Right lobe of liver (tissue), 6 donors: ENCODE data around the gene AOX1. TPM values are rescaled to one million over a fixed set of nuclear protein-coding genes. Genes with fewer than 3 reads are reported as not detected.
A peak's percentile ranks its signal among the peaks of the same experiment; 100 is the strongest.

ENCODE experiments used
- ATAC-seq, 4 donors: fragments of 200-7000 bp; cut with Tn5 transposase; one replicate each; pipeline ENCODE4 v1.9.1; 2020; ENCODE audit warnings: mild to moderate bottlenecking in 4 of 4, moderate library complexity in 4 of 4
- DNase-seq, 3 donors: peaks; one replicate each; pipeline ENCODE4 v3.0.0-alpha.2; 2020
- H3K27ac ChIP-seq, 3 donors: fragments of 200-600 bp; one replicate each; pipeline ENCODE4 v1.8.0; 2022
- H3K27me3 ChIP-seq, 2 donors: fragments of 200-600 bp; one replicate each; pipeline ENCODE4 v1.8.0; 2022
- H3K36me3 ChIP-seq, 4 donors: fragments of 200-600 bp; sonication (generic) in 1 of 4; one replicate each; pipeline versions ENCODE4 v1.5.1 to v1.8.0; 2017 to 2022; ENCODE audit warnings: control low read depth in 1 of 4
- H3K4me1 ChIP-seq, 4 donors: fragments of 200-600 bp; sonication (generic) in 1 of 4; one replicate each; pipeline versions ENCODE4 v1.5.1 to v1.8.0; 2017 to 2022; ENCODE audit warnings: control low read depth in 1 of 4
- H3K4me3 ChIP-seq, 3 donors: fragments of 200-600 bp; one replicate each; pipeline ENCODE4 v1.8.0; 2022
- H3K9me3 ChIP-seq, 4 donors: fragments of 200-600 bp; sonication (generic) in 1 of 4; one replicate each; pipeline versions ENCODE4 v1.5.1 to v1.8.0; 2017 to 2022; ENCODE audit warnings: control low read depth in 1 of 4
- POLR2A ChIP-seq: fragments of 450-650 bp; IDR thresholded peaks from one replicate; pipeline ENCODE4 v1.6.1; 2017; ENCODE audit warnings: antibody characterized with exemption, mild to moderate bottlenecking
- WGBS: methylation state at CpG from one replicate; pipeline ENCODE4 v1.1.6; 2018; ENCODE audit warnings: low coverage, low lambda C conversion rate; ENCODE audit not compliant: insufficient coverage; ENCODE audit errors: missing lambda C conversion rate; 5-methylcytosine and 5-hydroxymethylcytosine counted together
- intact Hi-C, 2 donors: fragments of 100-400 bp; cut with DNase I; formaldehyde crosslinking; loops; one replicate each; pipeline versions ENCODE4 v1.11.2 to v1.14.1; 2022
- total RNA-seq, 6 experiments: library from RNA; depleted of rRNA in 2 of 6; stranded (reverse); fragments of >200 nt in 2 of 6; fragmentation: NEBNext Ultra II Directional in 3 of 6; extraction: Animal tissue kit (Norgen Biotek cat#: 25700) in 3 of 6; gene quantifications; one replicate each; pipeline versions ENCODE4 v1.1.0 to v1.2.4, GENCODE V29; 2016 to 2023
- TF ChIP-seq, protein P1 (sequence below), 4 donors: fragments of 200-600 bp in 3 of 4; fragments of 450-650 bp in 1 of 4; IDR thresholded peaks; one replicate each; pipeline versions ENCODE4 v1.5.1 to v1.8.0; 2016 to 2022; ENCODE audit warnings: antibody characterized with exemption in 4 of 4, mild to moderate bottlenecking in 2 of 4
- donor health status: DM: no; HTN: yes; CAD: no.
- donor health status: DM: no; HTN: no; CAD: no.
- donor health status: DM: no; HTN: no; CAD: no.
- donor health status: DM: no; HTN: yes; CAD: no.
- donor health status: DM: no; HTN: yes; CAD: no.

The AOX1 gene
- total RNA-seq, 6 experiments from 2014 or later = 524 to 1,747 (median 931) TPM

DNA sequence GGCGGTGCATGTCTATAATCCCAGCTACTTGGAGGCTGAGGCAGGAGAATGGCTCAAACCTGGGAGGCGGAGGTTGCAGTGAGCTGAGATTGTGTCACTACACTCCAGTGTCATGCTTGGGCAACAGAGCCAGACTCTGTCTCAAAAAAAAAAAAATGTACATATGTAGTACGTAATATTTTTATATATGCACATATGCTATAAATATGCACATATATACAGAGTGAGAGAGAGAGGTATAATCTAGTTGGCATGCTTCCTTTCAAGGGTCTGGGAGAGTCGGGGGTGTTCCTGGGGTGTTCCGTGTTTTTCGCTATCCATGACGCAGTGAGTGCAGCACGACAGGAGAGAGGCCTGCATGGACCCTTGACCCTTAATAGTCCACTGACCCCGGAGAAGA lies 83.5 kb downstream of the AOX1 start:
- WGBS = 86% methylated on average over 9 of the region's 9 CpGs
- intact Hi-C loops = no loop called here

DNA sequence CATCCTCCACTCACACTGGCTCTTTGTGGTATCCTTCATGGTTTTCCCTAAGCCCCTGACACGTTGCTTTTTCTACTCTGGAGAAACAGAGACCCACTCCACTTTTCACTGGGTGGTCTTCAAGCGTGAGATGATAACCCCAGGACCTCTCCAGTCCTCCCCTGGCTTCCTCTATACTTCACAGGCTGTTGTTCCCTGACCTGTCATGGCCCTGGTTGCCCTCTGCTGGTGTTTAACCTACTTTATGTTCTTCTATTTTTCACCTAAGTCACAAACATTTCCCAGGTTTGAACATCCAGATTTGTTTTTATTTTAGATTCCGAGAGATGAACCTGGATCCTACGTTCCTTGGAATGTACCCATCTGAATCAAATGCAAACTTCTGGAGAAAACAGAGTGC lies 84.5 kb downstream of the AOX1 start:
- DNase-seq = no peak
- 65% methylated on average over 4 of the region's 4 CpGs for WGBS

More for the DNA sequence above, 83.5 kb downstream of the AOX1 start:
- Histone ChIP-seq H3K4me3 (no peak overlapping the region), H3K9me3 (no peaks in the 10 kb centered on the region), H3K36me3 (peaks cover 0 to 75% (median 36%) of the 10 kb centered on the region in 4 donors), H3K27me3 (no peaks in the 10 kb centered on the region), H3K4me1 (peaks cover 0 to 14% (median 0%) of the 10 kb centered on the region in 4 donors), H3K27ac (no peak overlapping the region)
- DNase-seq (no peak), ATAC-seq (no peak)
- TF ChIP-seq, protein P1, sequence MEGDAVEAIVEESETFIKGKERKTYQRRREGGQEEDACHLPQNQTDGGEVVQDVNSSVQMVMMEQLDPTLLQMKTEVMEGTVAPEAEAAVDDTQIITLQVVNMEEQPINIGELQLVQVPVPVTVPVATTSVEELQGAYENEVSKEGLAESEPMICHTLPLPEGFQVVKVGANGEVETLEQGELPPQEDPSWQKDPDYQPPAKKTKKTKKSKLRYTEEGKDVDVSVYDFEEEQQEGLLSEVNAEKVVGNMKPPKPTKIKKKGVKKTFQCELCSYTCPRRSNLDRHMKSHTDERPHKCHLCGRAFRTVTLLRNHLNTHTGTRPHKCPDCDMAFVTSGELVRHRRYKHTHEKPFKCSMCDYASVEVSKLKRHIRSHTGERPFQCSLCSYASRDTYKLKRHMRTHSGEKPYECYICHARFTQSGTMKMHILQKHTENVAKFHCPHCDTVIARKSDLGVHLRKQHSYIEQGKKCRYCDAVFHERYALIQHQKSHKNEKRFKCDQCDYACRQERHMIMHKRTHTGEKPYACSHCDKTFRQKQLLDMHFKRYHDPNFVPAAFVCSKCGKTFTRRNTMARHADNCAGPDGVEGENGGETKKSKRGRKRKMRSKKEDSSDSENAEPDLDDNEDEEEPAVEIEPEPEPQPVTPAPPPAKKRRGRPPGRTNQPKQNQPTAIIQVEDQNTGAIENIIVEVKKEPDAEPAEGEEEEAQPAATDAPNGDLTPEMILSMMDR (IDR thresholded peaks at IDR 0.05) = no peak
- TF ChIP-seq POLR2A = no peak

DNA sequence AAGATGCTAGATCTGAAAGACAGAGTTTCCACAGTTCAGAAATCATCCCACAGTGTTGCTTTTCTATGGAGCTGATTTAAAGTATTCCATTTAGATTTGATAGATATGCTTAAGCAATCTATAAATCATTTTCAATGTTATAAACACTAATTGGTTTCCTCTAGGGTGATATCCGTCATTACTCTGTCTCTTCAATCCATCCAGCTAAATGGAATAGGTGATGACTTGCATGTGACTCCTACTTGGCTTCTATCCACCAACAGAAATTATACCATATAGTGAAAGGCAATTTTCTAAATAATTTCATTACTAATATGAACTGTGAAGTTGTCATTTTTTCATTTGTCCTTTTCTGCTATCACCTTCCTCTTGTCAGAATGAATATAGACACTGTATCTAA lies 84.9 kb downstream of the AOX1 start:
- TF ChIP-seq POLR2A = no peak
- TF ChIP-seq, protein P1 (IDR thresholded peaks at IDR 0.05) = no peak
- ATAC-seq (no peak), DNase-seq (no peak)
- intact Hi-C loops = no loop called here
- no peak overlapping the region for H3K4me3 ChIP-seq
- no peaks in the 10 kb centered on the region for H3K27me3 ChIP-seq
- no peak overlapping the region for H3K27ac ChIP-seq
- peaks cover 0 to 22% (median 0%) of the 10 kb centered on the region in 4 donors for H3K4me1 ChIP-seq
- WGBS = 81% methylated on average over 1 of the region's 1 CpG
- H3K36me3 ChIP-seq = peaks cover 0 to 60% (median 29%) of the 10 kb centered on the region in 4 donors
- no peaks in the 10 kb centered on the region for H3K9me3 ChIP-seq

More for the DNA sequence above, 84.5 kb downstream of the AOX1 start:
- intact Hi-C loops = no loop called here
- TF ChIP-seq, protein P1 (IDR thresholded peaks at IDR 0.05) = no peak
- no peak for TF ChIP-seq POLR2A
- Histone ChIP-seq H3K4me1 (peaks cover 0 to 18% (median 0%) of the 10 kb centered on the region in 4 donors), H3K4me3 (no peak overlapping the region), H3K27me3 (no peaks in the 10 kb centered on the region), H3K27ac (no peak overlapping the region), H3K36me3 (peaks cover 0 to 65% (median 31%) of the 10 kb centered on the region in 4 donors), H3K9me3 (no peaks in the 10 kb centered on the region)
- ATAC-seq = peak in 1 of 4 donors; percentile 20

DNA sequence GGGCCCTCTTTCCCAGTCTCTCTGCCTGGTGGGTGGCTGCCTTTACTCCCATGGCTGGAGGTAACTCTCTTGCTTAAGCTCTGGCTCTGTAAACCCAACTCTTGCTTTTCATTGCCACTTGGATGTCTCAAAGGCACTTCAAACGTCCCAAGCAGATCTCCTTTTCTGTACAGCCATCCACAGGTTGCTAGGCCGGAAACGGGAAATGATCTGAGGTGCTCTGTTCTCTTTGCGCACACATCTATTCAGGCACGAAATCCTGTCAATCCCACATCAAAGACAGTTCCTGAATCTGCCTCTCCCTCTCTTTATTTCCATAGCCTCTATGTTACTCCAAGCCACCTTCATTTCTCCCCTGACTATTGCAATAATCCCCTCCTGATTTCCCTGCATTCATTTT lies 87.4 kb downstream of the AOX1 start:
- peaks cover 0 to 27% (median 5%) of the 10 kb centered on the region in 4 donors for H3K4me1 ChIP-seq
- peak overlapping the region in 1 of 3 donors; percentile 4 for H3K27ac ChIP-seq
- ATAC-seq = no peak
- no peaks in the 10 kb centered on the region for H3K27me3 ChIP-seq
- no peak overlapping the region for H3K4me3 ChIP-seq
- TF ChIP-seq, protein P1 (IDR thresholded peaks at IDR 0.05) = no peak
- TF ChIP-seq POLR2A = no peak
- intact Hi-C loops = no loop called here
- no peak for DNase-seq
- H3K9me3 ChIP-seq = no peaks in the 10 kb centered on the region
- 80% methylated on average over 5 of the region's 5 CpGs for WGBS
- peaks cover 0 to 43% (median 20%) of the 10 kb centered on the region in 4 donors for H3K36me3 ChIP-seq
